SU-DHL-6 (cell line): ENCODE measurements around the gene PID1.

Source experiments
- EZH2phosphoT487 ChIP-seq: fragments of 200-600 bp; sonication (generic), shearing (Covaris generic); conservative IDR thresholded peaks from 2 replicates; pipeline ENCODE4 v1.6.1; 2018; ENCODE audit warnings: mild to moderate bottlenecking, antibody characterized with exemption, low read length, moderate library complexity, mixed read lengths
- TF ChIP-seq, protein P1 (sequence below): fragments of 200-600 bp; sonication (generic); IDR thresholded peaks from one replicate; pipeline ENCODE4 v1.5.1; 2017; ENCODE audit warnings: antibody characterized with exemption, mild to moderate bottlenecking, low read length, moderate library complexity; ENCODE audit not compliant: insufficient read depth, poor library complexity, severe bottlenecking

DNA sequence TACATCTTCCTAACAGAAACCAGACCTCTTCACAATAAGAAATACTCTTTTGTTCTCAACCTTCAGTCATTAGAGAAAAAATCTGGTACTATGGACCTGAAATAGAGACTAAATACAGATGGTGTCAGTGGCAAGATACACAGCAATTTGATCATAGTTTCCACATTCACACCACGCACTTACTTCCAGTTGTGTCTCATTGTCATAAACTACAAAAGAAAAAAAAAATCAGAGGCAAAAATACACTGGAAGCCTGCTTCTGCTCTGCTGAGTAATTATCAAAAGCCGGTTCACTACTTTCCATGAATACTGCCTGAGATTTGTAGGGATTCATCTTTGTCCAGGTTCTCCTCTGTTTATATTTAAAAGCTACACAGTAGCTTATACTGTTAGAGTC, 182.6 kb downstream of the PID1 start:
- TF ChIP-seq, protein P1, sequence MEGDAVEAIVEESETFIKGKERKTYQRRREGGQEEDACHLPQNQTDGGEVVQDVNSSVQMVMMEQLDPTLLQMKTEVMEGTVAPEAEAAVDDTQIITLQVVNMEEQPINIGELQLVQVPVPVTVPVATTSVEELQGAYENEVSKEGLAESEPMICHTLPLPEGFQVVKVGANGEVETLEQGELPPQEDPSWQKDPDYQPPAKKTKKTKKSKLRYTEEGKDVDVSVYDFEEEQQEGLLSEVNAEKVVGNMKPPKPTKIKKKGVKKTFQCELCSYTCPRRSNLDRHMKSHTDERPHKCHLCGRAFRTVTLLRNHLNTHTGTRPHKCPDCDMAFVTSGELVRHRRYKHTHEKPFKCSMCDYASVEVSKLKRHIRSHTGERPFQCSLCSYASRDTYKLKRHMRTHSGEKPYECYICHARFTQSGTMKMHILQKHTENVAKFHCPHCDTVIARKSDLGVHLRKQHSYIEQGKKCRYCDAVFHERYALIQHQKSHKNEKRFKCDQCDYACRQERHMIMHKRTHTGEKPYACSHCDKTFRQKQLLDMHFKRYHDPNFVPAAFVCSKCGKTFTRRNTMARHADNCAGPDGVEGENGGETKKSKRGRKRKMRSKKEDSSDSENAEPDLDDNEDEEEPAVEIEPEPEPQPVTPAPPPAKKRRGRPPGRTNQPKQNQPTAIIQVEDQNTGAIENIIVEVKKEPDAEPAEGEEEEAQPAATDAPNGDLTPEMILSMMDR: no peak
- no peak for TF ChIP-seq EZH2phosphoT487
